HepG2 (cell line): ENCODE data around the gene ZACN. TPM values are rescaled to one million over a fixed set of nuclear protein-coding genes. Genes with fewer than 3 reads are reported as not detected.

Experiments
- AGO2 ChIP-seq: fragments of 200-400 bp; formaldehyde crosslinking; optimal IDR thresholded peaks from 2 replicates; pipeline ENCODE3; 2017; ENCODE audit warnings: mild to moderate bottlenecking, low read depth, low read length, moderate library complexity
- AKAP8 ChIP-seq: sonication (generic); formaldehyde crosslinking; IDR thresholded peaks from 2 replicates; pipeline ENCODE4 v1.5.1; 2020; ENCODE audit warnings: mild to moderate bottlenecking, missing genetic modification reagents
- CSRNP1 ChIP-seq: sonication (generic); formaldehyde crosslinking; IDR thresholded peaks from 2 replicates; pipeline ENCODE4 v1.8.1; 2023; ENCODE audit warnings: mild to moderate bottlenecking, missing genetic modification reagents
- FOSL1 ChIP-seq: sonication (generic); formaldehyde crosslinking; IDR thresholded peaks from 2 replicates; pipeline ENCODE4 v1.9.0; 2021; ENCODE audit warnings: missing genetic modification reagents, borderline replicate concordance
- PAF1 ChIP-seq: IDR thresholded peaks from 2 replicates; pipeline ENCODE4 v1.6.1; 2016; ENCODE audit warnings: missing genetic modification reagents, missing compliant biosample characterization
- ZNF407 ChIP-seq: sonication (generic); formaldehyde crosslinking; IDR thresholded peaks from one replicate; pipeline ENCODE4 v1.5.1; 2020; ENCODE audit warnings: mild to moderate bottlenecking, missing genetic modification reagents; ENCODE audit errors: not compliant biosample characterization
- ZNF512B ChIP-seq: sonication (generic); formaldehyde crosslinking; IDR thresholded peaks from 2 replicates; pipeline ENCODE4 v1.5.1; 2020; ENCODE audit warnings: missing genetic modification reagents, mild to moderate bottlenecking, borderline replicate concordance
- ZNF687 ChIP-seq: sonication (generic); formaldehyde crosslinking; IDR thresholded peaks from 2 replicates; pipeline ENCODE4 v1.5.1; 2020; ENCODE audit warnings: mild to moderate bottlenecking, missing genetic modification reagents, moderate library complexity
- polyA plus RNA-seq, 8 experiments: library from polyadenylated mRNA; depleted of rRNA in 3 of 8; stranded (reverse) in 7 of 8; unstranded in 1 of 8; fragments of >200 nt; fragmentation: Illumina TruSeq in 4 of 8; extraction: Trizol in 4 of 8; gene quantifications; 2 replicates each; pipeline versions ENCODE4 v1.2.1 to v1.2.3, GENCODE V29; 2011 to 2016; ENCODE audit warnings: low read depth in 4 of 8, missing spikeins in 1 of 8, mixed read lengths in 1 of 8; ENCODE audit not compliant: insufficient read depth in 1 of 8
- total RNA-seq, 5 experiments: library from RNA; depleted of rRNA; stranded (reverse); fragments of >200 nt; fragmentation: Illumina TruSeq; extraction: Trizol; gene quantifications; 2 replicates each; pipeline ENCODE4 v1.2.3, GENCODE V29; 2016; ENCODE audit warnings: low read depth in 1 of 5

ZACN gene
- total and polyA plus RNA-seq, 2 of the 13 experiments (the other 11 are each of a cell fraction or from before 2014, with no cell fraction given), result 0.11 to 0.15 TPM

- TF ChIP-seq ZNF407, result no peak
- peak; percentile 23; the same call in 1 of the 2 replicates for TF ChIP-seq CSRNP1 (CRISPR knock-in tag)
- peak; percentile 38; the same call in 1 of the 2 replicates for TF ChIP-seq PAF1
- TF ChIP-seq FOSL1 (CRISPR knock-in tag), result no peak
- TF ChIP-seq AGO2, result peak; percentile 94
- TF ChIP-seq ZNF687 (CRISPR knock-in tag), result peak; percentile 1; the same call in 1 of the 2 replicates
- TF ChIP-seq AKAP8 (CRISPR knock-in tag), result peak; percentile 81
- TF ChIP-seq ZNF512B (CRISPR knock-in tag), result no peak
Observed at GRCh38 chr17:76081295-76082210, 2.6 kb downstream of the ZACN start (continued).
